Mucosa of descending colon (tissue), 3 donors: ENCODE measurements around the gene PRSS36. TPM values are rescaled to one million over a fixed set of nuclear protein-coding genes. Genes with fewer than 3 reads are reported as not detected.
A peak's percentile ranks its signal among the peaks of the same experiment; 100 is the strongest.

Source experiments
- ATAC-seq: fragments of 200-7000 bp; cut with Tn5 transposase; one replicate; pipeline ENCODE4 v1.9.1; 2020; ENCODE audit warnings: mild to moderate bottlenecking, moderate library complexity
- DNase-seq, 3 donors: peaks; one replicate each; pipeline ENCODE4 v3.0.0-alpha.2; 2020
- H3K36me3 ChIP-seq: fragments of 200-600 bp; one replicate; pipeline ENCODE4 v1.8.0; 2021; ENCODE audit warnings: low read depth, mild to moderate bottlenecking
- H3K4me1 ChIP-seq: fragments of 200-600 bp; one replicate; pipeline ENCODE4 v1.8.0; 2021; ENCODE audit warnings: low read depth, mild to moderate bottlenecking
- H3K4me3 ChIP-seq: fragments of 200-600 bp; one replicate; pipeline ENCODE4 v1.8.0; 2021; ENCODE audit warnings: mild to moderate bottlenecking
- H3K9me3 ChIP-seq: fragments of 200-600 bp; one replicate; pipeline ENCODE4 v1.8.0; 2021; ENCODE audit warnings: mild to moderate bottlenecking
- intact Hi-C, 2 donors: fragments of 100-400 bp; cut with DNase I in 1 of 2; cut with micrococcal nuclease in 1 of 2; formaldehyde crosslinking; loops; one replicate each; pipeline versions ENCODE4 v1.11.0 to v1.11.1; 2022; cut with DNase I, micrococcal nuclease
- total RNA-seq, 3 donors: library from RNA; stranded (reverse); fragmentation: NEBNext Ultra II Directional in 2 of 3; extraction: Animal tissue kit (Norgen Biotek cat#: 25700) in 2 of 3; gene quantifications; one replicate each; pipeline versions ENCODE4 v1.2.1 to v1.2.4, GENCODE V29; 2021 to 2023
- TF ChIP-seq, protein P1 (sequence below): fragments of 200-600 bp; IDR thresholded peaks from one replicate; pipeline ENCODE4 v1.8.0; 2022; ENCODE audit warnings: antibody characterized with exemption, mild to moderate bottlenecking
- donor health status: DM: no; HTN: no; CAD: no; lungs with moderate emphysema.
- donor health status: DM: no; HTN: no; CAD: no.
- donor health status: DM: no; HTN: yes; CAD: no.

PRSS36 gene
- total RNA-seq, 3 donors from 2014 or later = 8.2 to 10.2 (median 9.5) TPM

- no peak for ATAC-seq
Measured at GRCh38 chr16:31110106-31111034, 39.5 kb downstream of the PRSS36 start.

GRCh38 chr16:31109622-31110021 is 40.2 kb downstream of the PRSS36 start:
- Histone ChIP-seq H3K4me1 (peaks cover 20% of the 10 kb centered on the region), H3K9me3 (no peaks in the 10 kb centered on the region), H3K4me3 (no peak overlapping the region), H3K36me3 (no peaks in the 10 kb centered on the region)
- ATAC-seq (no peak), DNase-seq (no peak)
- intact Hi-C loops = no loop called here
- TF ChIP-seq, protein P1, sequence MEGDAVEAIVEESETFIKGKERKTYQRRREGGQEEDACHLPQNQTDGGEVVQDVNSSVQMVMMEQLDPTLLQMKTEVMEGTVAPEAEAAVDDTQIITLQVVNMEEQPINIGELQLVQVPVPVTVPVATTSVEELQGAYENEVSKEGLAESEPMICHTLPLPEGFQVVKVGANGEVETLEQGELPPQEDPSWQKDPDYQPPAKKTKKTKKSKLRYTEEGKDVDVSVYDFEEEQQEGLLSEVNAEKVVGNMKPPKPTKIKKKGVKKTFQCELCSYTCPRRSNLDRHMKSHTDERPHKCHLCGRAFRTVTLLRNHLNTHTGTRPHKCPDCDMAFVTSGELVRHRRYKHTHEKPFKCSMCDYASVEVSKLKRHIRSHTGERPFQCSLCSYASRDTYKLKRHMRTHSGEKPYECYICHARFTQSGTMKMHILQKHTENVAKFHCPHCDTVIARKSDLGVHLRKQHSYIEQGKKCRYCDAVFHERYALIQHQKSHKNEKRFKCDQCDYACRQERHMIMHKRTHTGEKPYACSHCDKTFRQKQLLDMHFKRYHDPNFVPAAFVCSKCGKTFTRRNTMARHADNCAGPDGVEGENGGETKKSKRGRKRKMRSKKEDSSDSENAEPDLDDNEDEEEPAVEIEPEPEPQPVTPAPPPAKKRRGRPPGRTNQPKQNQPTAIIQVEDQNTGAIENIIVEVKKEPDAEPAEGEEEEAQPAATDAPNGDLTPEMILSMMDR = no peak

More at GRCh38 chr16:31110106-31111034, 39.5 kb downstream of the PRSS36 start:
- TF ChIP-seq, protein P1 = no peak
- DNase-seq = peak in 1 of 3 donors; percentile 43
- Histone ChIP-seq H3K36me3 (no peaks in the 10 kb centered on the region), H3K9me3 (no peaks in the 10 kb centered on the region), H3K4me3 (no peak overlapping the region), H3K4me1 (peaks cover 26% of the 10 kb centered on the region)
- intact Hi-C loops = no loop called here

DNA sequence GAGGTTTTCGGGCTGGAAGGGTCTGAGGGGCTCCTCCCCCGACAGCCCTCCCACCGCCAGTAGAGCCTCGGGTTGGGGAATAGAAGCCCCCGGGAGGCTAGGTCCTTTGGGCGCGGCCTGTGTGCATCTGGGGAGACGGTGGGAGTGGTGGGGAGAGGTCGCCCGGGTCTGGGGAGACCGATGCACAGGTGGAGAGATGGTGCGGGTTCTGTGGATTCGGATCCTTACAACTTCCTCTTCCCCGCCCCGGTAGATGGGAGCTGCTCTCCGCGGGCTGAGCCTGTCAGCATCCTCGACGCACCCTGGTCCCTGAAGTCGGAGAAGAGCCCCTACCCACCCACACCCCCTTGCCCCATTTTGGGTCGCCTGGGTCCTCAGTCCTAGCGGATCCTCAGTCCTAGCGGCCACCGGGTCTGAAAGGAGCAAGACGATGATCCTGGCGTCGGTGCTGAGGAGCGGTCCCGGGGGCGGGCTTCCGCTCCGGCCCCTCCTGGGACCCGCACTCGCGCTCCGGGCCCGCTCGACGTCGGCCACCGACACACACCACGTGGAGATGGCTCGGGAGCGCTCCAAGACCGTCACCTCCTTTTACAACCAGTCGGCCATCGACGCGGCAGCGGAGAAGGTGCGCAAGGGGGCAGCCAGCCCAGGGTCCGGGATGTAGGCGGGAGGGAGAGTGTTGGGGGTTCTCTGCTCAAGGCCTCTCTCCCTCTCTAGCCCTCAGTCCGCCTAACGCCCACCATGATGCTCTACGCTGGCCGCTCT is 40.9 kb downstream of the PRSS36 start:
- peaks cover 17% of the 10 kb centered on the region for H3K4me1 ChIP-seq
- TF ChIP-seq, protein P1 = no peak
- peak; percentile 4 for ATAC-seq
- H3K9me3 ChIP-seq = no peaks in the 10 kb centered on the region
- intact Hi-C loops = no loop called here
- H3K4me3 ChIP-seq = peak overlapping the region; percentile 69
- H3K36me3 ChIP-seq = no peaks in the 10 kb centered on the region
- no peak for DNase-seq

DNA sequence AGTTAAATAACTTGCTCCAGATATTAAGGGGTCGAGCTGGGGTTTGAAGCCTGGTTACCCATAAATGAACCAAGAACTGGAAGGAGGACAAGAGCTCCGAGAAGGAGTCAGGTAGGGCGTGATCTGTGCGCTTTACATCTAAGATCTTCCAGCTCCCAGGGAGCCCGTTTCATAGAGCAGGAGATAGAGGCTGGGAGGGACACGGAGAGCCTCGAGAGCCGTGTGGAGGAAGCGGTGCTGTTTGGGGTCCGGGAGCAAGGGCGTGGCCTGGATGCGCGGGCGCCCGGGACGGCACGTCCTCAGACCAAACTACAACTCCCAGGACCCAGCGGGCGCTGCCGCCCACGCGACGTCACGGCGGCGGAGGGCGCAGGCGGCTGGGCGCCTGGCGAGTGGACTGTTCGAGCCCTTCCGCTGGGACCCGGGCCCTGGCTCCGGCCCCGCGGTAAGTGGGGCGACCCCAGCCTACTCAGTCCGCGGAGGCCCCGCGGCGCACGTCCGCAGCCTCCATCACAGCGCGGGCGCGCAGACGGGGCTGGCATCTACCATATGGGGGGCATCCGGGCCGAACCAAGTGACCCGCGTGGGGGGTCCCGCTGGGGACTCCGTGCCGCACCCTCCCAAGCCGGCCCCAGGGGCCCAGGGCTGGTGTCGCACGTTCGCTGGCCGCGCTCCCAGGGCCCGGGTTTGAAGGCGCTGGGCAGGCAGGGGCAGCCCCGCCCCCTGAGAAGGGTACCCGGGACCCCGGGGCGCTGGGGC is 41.7 kb downstream of the PRSS36 start, which contains the start of gene BCKDK:
Gene BCKDK (plus strand): TSS at position 352 of the 759 bp plus-strand sequence. CDS start 838 bp downstream, outside the sequence.
- intact Hi-C loops = no loop called here
- H3K36me3 ChIP-seq = no peaks in the 10 kb centered on the region
- TF ChIP-seq, protein P1 = no peak
- peaks cover 17% of the 10 kb centered on the region for H3K4me1 ChIP-seq
- peak; percentile 78 to 85 (median 85) for DNase-seq
- no peaks in the 10 kb centered on the region for H3K9me3 ChIP-seq
- peak; percentile 88 for ATAC-seq
- peak within 1 kb of the TSS; percentile 69 for H3K4me3 ChIP-seq

GRCh38 chr16:31107465-31107867 is 42.4 kb downstream of the PRSS36 start:
- no peak for DNase-seq
- Histone ChIP-seq H3K4me1 (peaks cover 17% of the 10 kb centered on the region), H3K36me3 (no peaks in the 10 kb centered on the region), H3K9me3 (no peaks in the 10 kb centered on the region), H3K4me3 (no peak overlapping the region)
- TF ChIP-seq, protein P1 = no peak
- intact Hi-C loops = no loop called here
- ATAC-seq = no peak
